Thoracic aorta (tissue), 2 donors: ENCODE measurements around the gene ZNF74. TPM values are rescaled to one million over a fixed set of nuclear protein-coding genes. Genes with fewer than 3 reads are reported as not detected.
"Not testable (repeated sequence)": the region's sequence is repeated elsewhere in the genome, so short reads cannot be mapped to it uniquely, and the experiment has no call there.

Experiments used
- ATAC-seq: fragments of 150-250 bp; one replicate; pipeline ENCODE4 v1.8.0; 2017; ENCODE audit warnings: low read depth; ENCODE audit not compliant: insufficient number of reproducible peaks, low FRiP score
- DNase-seq: peaks from one replicate; pipeline ENCODE4 v3.0.0-alpha.2; 2020; ENCODE audit warnings: low spot score
- H3K27ac ChIP-seq, 2 donors: fragments of 200-600 bp; sonication (generic); 1 replicate in 1 of 2; 2 replicates in 1 of 2; pipeline ENCODE4 v1.5.1; 2016; ENCODE audit warnings: mild to moderate bottlenecking in 2 of 2, moderate library complexity in 2 of 2
- H3K27me3 ChIP-seq: fragments of 200-600 bp; sonication (generic); replicated peaks from 2 replicates; pipeline ENCODE4 v1.6.0; 2016; ENCODE audit warnings: mild to moderate bottlenecking; ENCODE audit not compliant: insufficient read depth
- H3K36me3 ChIP-seq: fragments of 200-600 bp; sonication (generic); one replicate; pipeline ENCODE4 v1.5.1; 2016
- H3K4me1 ChIP-seq, 2 donors: fragments of 200-600 bp; sonication (generic); 1 replicate in 1 of 2; 2 replicates in 1 of 2; pipeline versions ENCODE4 v1.5.1 to v1.6.0; 2016; ENCODE audit warnings: low read depth in 2 of 2, mild to moderate bottlenecking in 1 of 2; ENCODE audit not compliant: control insufficient read depth in 1 of 2
- H3K4me3 ChIP-seq: fragments of 200-600 bp; sonication (generic); 2 replicates; pipeline ENCODE4 v1.5.1; 2016; ENCODE audit warnings: mild to moderate bottlenecking
- H3K9me3 ChIP-seq: fragments of 200-600 bp; sonication (generic); 2 replicates; pipeline ENCODE4 v1.5.1; 2016
- CTCF ChIP-seq: fragments of 200-600 bp; sonication (generic); IDR thresholded peaks from one replicate; pipeline ENCODE4 v1.5.1; 2019; ENCODE audit warnings: antibody characterized with exemption
- total RNA-seq, 2 donors: library from RNA; depleted of rRNA; stranded (reverse); fragments of >200 nt; gene quantifications; one replicate each; pipeline versions ENCODE4 v1.1.0 to v1.2.3, GENCODE V29; 2016

Gene ZNF74
- total RNA-seq, 2 donors from 2014 or later: 8.5 to 13.8 TPM

- TF ChIP-seq CTCF: no peak
- no peak for DNase-seq
- Histone ChIP-seq H3K27me3 (no peaks in the 10 kb centered on the region), H3K4me3 (no peak overlapping the region), H3K36me3 (no peaks in the 10 kb centered on the region), H3K4me1 (peaks cover 8 to 19% of the 10 kb centered on the region in 2 donors), H3K27ac (no peak overlapping the region), H3K9me3 (no peaks in the 10 kb centered on the region)
- no peak for ATAC-seq
These were observed 2.7 kb upstream of the ZNF74 start for GRCh38 chr22:20391222-20391621.

- not testable (repeated sequence) for H3K36me3 ChIP-seq, H3K9me3 ChIP-seq, DNase-seq, H3K27me3 ChIP-seq, H3K4me3 ChIP-seq, ATAC-seq, H3K27ac ChIP-seq
- peaks cover 8 to 19% of the 10 kb centered on the region in 2 donors for H3K4me1 ChIP-seq
These were observed 1.5 kb upstream of the ZNF74 start for GRCh38 chr22:20392365-20392881.

- Histone ChIP-seq H3K27ac (peak overlapping the region; percentile 71 to 77), H3K36me3 (no peaks in the 10 kb centered on the region), H3K27me3 (no peaks in the 10 kb centered on the region), H3K4me3 (peak overlapping the region; percentile 93), H3K4me1 (peaks cover 8 to 19% of the 10 kb centered on the region in 2 donors), H3K9me3 (no peaks in the 10 kb centered on the region)
- no peak for ATAC-seq
- no peak for DNase-seq
- TF ChIP-seq CTCF: no peak
These were observed 807 bp upstream of the ZNF74 start for GRCh38 chr22:20392983-20393704.

GRCh38 chr22:20395181-20395906 lies 1.4 kb downstream of the ZNF74 start:
- ATAC-seq (no peak), DNase-seq (no peak)
- H3K4me3 ChIP-seq: no peak overlapping the region
- H3K4me1 ChIP-seq: peaks cover 8 to 19% of the 10 kb centered on the region in 2 donors
- no peaks in the 10 kb centered on the region for H3K9me3 ChIP-seq
- no peaks in the 10 kb centered on the region for H3K36me3 ChIP-seq
- TF ChIP-seq CTCF: no peak
- H3K27ac ChIP-seq: no peak overlapping the region
- no peaks in the 10 kb centered on the region for H3K27me3 ChIP-seq

- TF ChIP-seq CTCF: no peak
- Histone ChIP-seq H3K9me3 (no peaks in the 10 kb centered on the region), H3K4me3 (no peak overlapping the region), H3K27me3 (no peaks in the 10 kb centered on the region), H3K4me1 (peaks cover 8 to 19% of the 10 kb centered on the region in 2 donors), H3K27ac (no peak overlapping the region), H3K36me3 (peaks cover 3% of the 10 kb centered on the region)
- DNase-seq (no peak), ATAC-seq (no peak)
These were observed 1.9 kb downstream of the ZNF74 start for GRCh38 chr22:20395907-20396287.
